ENCODE measurements around the gene GAREM1. TPM values are rescaled to one million over a fixed set of nuclear protein-coding genes. Genes with fewer than 3 reads are reported as not detected.

The GAREM1 gene
- total RNA-seq, 1 experiment from 2014 or later = 1.8 TPM

GRCh38 chr18:32366586-32367538, 103.8 kb downstream of the GAREM1 start:
- no peaks in the 10 kb centered on the region for H4K20me1 ChIP-seq (ENCODE audit: low read length)
- POLR2A ChIA-PET (ENCODE audit: unreplicated experiment) = no interaction called here

DNA sequence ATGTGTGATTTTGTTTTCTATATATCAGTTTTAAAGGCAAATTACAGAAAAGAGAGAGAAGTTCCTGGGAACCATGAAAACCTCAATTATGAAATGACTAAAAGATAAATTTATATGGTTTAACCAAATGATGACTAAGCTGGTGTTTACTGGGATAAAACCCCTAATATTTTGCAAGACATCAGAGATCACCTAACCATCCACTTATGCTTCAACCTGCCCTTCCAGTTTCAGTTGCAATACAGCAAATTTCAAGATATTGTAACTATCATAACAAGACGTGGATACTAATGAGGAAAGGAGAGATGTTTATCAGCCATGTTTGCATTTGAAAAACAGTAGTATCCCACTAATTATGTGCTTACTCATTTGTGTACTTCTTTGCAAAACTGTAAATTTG, 108.2 kb downstream of the GAREM1 start:
- ChIA-PET POLR2A (ENCODE audit: unreplicated experiment) (interaction anchor here (0.7 kb wide), 1 partner anchor 579 kb away, joined by 3 read pairs; no protein-coding TSS in a partner anchor), CTCF (no interaction called here)
- H3K4me3 ChIP-seq (ENCODE audit: low read length) = no peak overlapping the region
- no peaks in the 10 kb centered on the region for H3K79me2 ChIP-seq (ENCODE audit: low read length)
- DNase-seq (peak; percentile 56), ATAC-seq (peak; percentile 56)
- no TSS peak for BruUV-seq (replicated peaks)
- peak overlapping the region; percentile 41 for H3K4me2 ChIP-seq (ENCODE audit: low read length)
- H3K4me1 ChIP-seq (ENCODE audit: insufficient read depth, low read length) = peaks cover 16% of the 10 kb centered on the region
- H3K27me3 ChIP-seq (ENCODE audit: low read length) = no peaks in the 10 kb centered on the region
- H2AFZ ChIP-seq (ENCODE audit: low read length) = no peak overlapping the region
- no peaks in the 10 kb centered on the region for H3F3A ChIP-seq (ENCODE audit: low read length, unreplicated experiment)
- H3K27ac ChIP-seq (ENCODE audit: low read length) = peak overlapping the region; percentile 81
- no peaks in the 10 kb centered on the region for H3K36me3 ChIP-seq (ENCODE audit: low read depth, low read length)
- no peaks in the 10 kb centered on the region for H3K9me2 ChIP-seq (replicated peaks; ENCODE audit: low read length)
- TF ChIP-seq, protein P1, sequence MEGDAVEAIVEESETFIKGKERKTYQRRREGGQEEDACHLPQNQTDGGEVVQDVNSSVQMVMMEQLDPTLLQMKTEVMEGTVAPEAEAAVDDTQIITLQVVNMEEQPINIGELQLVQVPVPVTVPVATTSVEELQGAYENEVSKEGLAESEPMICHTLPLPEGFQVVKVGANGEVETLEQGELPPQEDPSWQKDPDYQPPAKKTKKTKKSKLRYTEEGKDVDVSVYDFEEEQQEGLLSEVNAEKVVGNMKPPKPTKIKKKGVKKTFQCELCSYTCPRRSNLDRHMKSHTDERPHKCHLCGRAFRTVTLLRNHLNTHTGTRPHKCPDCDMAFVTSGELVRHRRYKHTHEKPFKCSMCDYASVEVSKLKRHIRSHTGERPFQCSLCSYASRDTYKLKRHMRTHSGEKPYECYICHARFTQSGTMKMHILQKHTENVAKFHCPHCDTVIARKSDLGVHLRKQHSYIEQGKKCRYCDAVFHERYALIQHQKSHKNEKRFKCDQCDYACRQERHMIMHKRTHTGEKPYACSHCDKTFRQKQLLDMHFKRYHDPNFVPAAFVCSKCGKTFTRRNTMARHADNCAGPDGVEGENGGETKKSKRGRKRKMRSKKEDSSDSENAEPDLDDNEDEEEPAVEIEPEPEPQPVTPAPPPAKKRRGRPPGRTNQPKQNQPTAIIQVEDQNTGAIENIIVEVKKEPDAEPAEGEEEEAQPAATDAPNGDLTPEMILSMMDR (conservative IDR thresholded peaks at IDR 0.05; ENCODE audit: low read depth, low read length) = no peak
- TF ChIP-seq EZH2phosphoT487 (IDR thresholded peaks at IDR 0.05; ENCODE audit: borderline replicate concordance, low read length) (no peak), EZH2 (IDR thresholded peaks at IDR 0.05; ENCODE audit: low read length, unreplicated experiment) (no peak)
- no peaks in the 10 kb centered on the region for H4K20me1 ChIP-seq (ENCODE audit: low read length)
- intact Hi-C loops (cut with micrococcal nuclease) = no loop called here
- H3K9ac ChIP-seq (ENCODE audit: low read length) = no peak overlapping the region
- no peaks in the 10 kb centered on the region for H3K9me3 ChIP-seq (ENCODE audit: low read length)

More at GRCh38 chr18:32366586-32367538, 103.8 kb downstream of the GAREM1 start:
- no peaks in the 10 kb centered on the region for H3F3A ChIP-seq (ENCODE audit: low read length, unreplicated experiment)
- no peaks in the 10 kb centered on the region for H3K36me3 ChIP-seq (ENCODE audit: low read depth, low read length)
- H2AFZ ChIP-seq (ENCODE audit: low read length) = no peak overlapping the region
- intact Hi-C loops (cut with micrococcal nuclease) = no loop called here
- ATAC-seq (no peak), DNase-seq (no peak)
- H3K9ac ChIP-seq (ENCODE audit: low read length) = no peak overlapping the region
- H3K4me2 ChIP-seq (ENCODE audit: low read length) = no peak overlapping the region
- H3K79me2 ChIP-seq (ENCODE audit: low read length) = no peaks in the 10 kb centered on the region
- no TSS peak for BruUV-seq (replicated peaks)
- H3K9me2 ChIP-seq (replicated peaks; ENCODE audit: low read length) = no peaks in the 10 kb centered on the region
- TF ChIP-seq, protein P1 (conservative IDR thresholded peaks at IDR 0.05; ENCODE audit: low read depth, low read length) = no peak
- no peak for TF ChIP-seq EZH2 (IDR thresholded peaks at IDR 0.05; ENCODE audit: low read length, unreplicated experiment)
- TF ChIP-seq EZH2phosphoT487 (IDR thresholded peaks at IDR 0.05; ENCODE audit: borderline replicate concordance, low read length) = no peak
- no peak overlapping the region for H3K4me3 ChIP-seq (ENCODE audit: low read length)
- H3K27me3 ChIP-seq (ENCODE audit: low read length) = no peaks in the 10 kb centered on the region
- no peaks in the 10 kb centered on the region for H3K9me3 ChIP-seq (ENCODE audit: low read length)
- CTCF ChIA-PET = no interaction called here
- peaks cover 20% of the 10 kb centered on the region for H3K4me1 ChIP-seq (ENCODE audit: insufficient read depth, low read length)
- no peak overlapping the region for H3K27ac ChIP-seq (ENCODE audit: low read length)
